Smooth muscle cell of the brain vasculature (primary cell): ENCODE data around the gene ZNF600.
"Not testable (repeated sequence)": the region's sequence is repeated elsewhere in the genome, so short reads cannot be mapped to it uniquely, and the experiment has no call there.

Experiments used
- DNase-seq: peaks from one replicate; pipeline ENCODE4 v3.0.0-alpha.2; 2012; ENCODE audit warnings: low read depth, low spot score

Gene ZNF600

GRCh38 chr19:52741951-52742485 lies 44.6 kb downstream of the ZNF600 start:
- DNase-seq, result no peak

GRCh38 chr19:52741371-52741770 lies 45.2 kb downstream of the ZNF600 start:
- not testable (repeated sequence) for DNase-seq

- no peak for DNase-seq
Observed at GRCh38 chr19:52739576-52739975, 47.0 kb downstream of the ZNF600 start.

- DNase-seq, result no peak
Observed at GRCh38 chr19:52735734-52736133, 50.9 kb downstream of the ZNF600 start.

- peak; percentile 86 for DNase-seq
Observed at GRCh38 chr19:52734893-52735661, 51.5 kb downstream of the ZNF600 start, which contains the start of gene ZNF611. TSS of gene ZNF611 (minus strand) at chr19:52735044. CDS start at chr19:52715894, 19,150 bp downstream.

GRCh38 chr19:52734331-52734892 lies 52.2 kb downstream of the ZNF600 start:
- no peak for DNase-seq

GRCh38 chr19:52726051-52726450 lies 60.5 kb downstream of the ZNF600 start:
- DNase-seq, result not testable (repeated sequence)

GRCh38 chr19:52725528-52725961 lies 61.0 kb downstream of the ZNF600 start:
- DNase-seq, result no peak

GRCh38 chr19:52724701-52725514 lies 61.7 kb downstream of the ZNF600 start:
- DNase-seq, result no peak

- not testable (repeated sequence) for DNase-seq
Observed at GRCh38 chr19:52723907-52724598, 62.5 kb downstream of the ZNF600 start.

GRCh38 chr19:52722062-52723003 lies 64.3 kb downstream of the ZNF600 start:
- no peak for DNase-seq

GRCh38 chr19:52720541-52720940 lies 66.0 kb downstream of the ZNF600 start:
- not testable (repeated sequence) for DNase-seq

GRCh38 chr19:52716522-52716921 lies 70.1 kb downstream of the ZNF600 start:
- DNase-seq, result no peak

GRCh38 chr19:52715902-52716301 lies 70.7 kb downstream of the ZNF600 start:
- not testable (repeated sequence) for DNase-seq

GRCh38 chr19:52715330-52715729 lies 71.3 kb downstream of the ZNF600 start:
- DNase-seq, result not testable (repeated sequence)
